ENCODE data around the gene FZD4. TPM values are rescaled to one million over a fixed set of nuclear protein-coding genes. Genes with fewer than 3 reads are reported as not detected.

The FZD4 gene
- total RNA-seq = 2.4 and 11.0 TPM in 2 replicates

GRCh38 chr11:86955361-86956120 lies at the start of gene FZD4:
Gene FZD4, minus strand, starts transcription at chr11:86955395. Its CDS starts 310 bp downstream, at chr11:86955085.

Other genes starting within 250 kb of the FZD4 start
- 88.8 and 92.9 TPM in 2 replicates for gene PRSS23, start 154.9 kb downstream of the FZD4 start, total RNA-seq
- 13.1 and 13.2 TPM in 2 replicates for gene TMEM135, start 82.5 kb upstream of the FZD4 start, total RNA-seq